ENCODE measurements around the gene PCDHB13.

Gene PCDHB13

GRCh38 chr5:141260458-141261237 is 46.9 kb downstream of the PCDHB13 start:
- Histone ChIP-seq H4K5ac (ENCODE audit: low read length) (no peak overlapping the region), H3K18ac (ENCODE audit: low read length) (no peak overlapping the region), H3K27me3 (ENCODE audit: insufficient read depth, low read length, poor library complexity) (no peaks in the 10 kb centered on the region), H2BK15ac (replicated peaks; ENCODE audit: low read depth) (no peak overlapping the region), H3K79me2 (ENCODE audit: control insufficient read depth, insufficient read depth, low read length) (no peaks in the 10 kb centered on the region), H3K79me1 (ENCODE audit: low read length) (no peaks in the 10 kb centered on the region), H2BK120ac (ENCODE audit: low read depth, low read length) (no peak overlapping the region), H3K4me2 (ENCODE audit: low read length) (no peak overlapping the region), H3K56ac (ENCODE audit: low read length) (no peak overlapping the region), H3K4ac (ENCODE audit: low read depth, low read length) (no peak overlapping the region), H3K4me1 (ENCODE audit: control insufficient read depth, low read depth, low read length) (no peaks in the 10 kb centered on the region), H4K8ac (ENCODE audit: low read depth, low read length) (no peak overlapping the region), H3K27ac (ENCODE audit: low read depth, low read length) (no peak overlapping the region), H2BK5ac (ENCODE audit: low read length) (no peak overlapping the region), H2AK5ac (ENCODE audit: low read length) (no peak overlapping the region), H3K9ac (ENCODE audit: low read length) (no peak overlapping the region), H3K36me3 (ENCODE audit: control insufficient read depth, insufficient read depth, low read length) (no peaks in the 10 kb centered on the region), H3K23ac (ENCODE audit: low read length) (no peak overlapping the region), H3K4me3 (ENCODE audit: low read length) (no peak overlapping the region)
- DNase-seq, result peak; percentile 27
- no CpG with 5 or more reads among the region's 5 CpGs for WGBS (ENCODE audit: extremely low coverage, insufficient coverage, low lambda C conversion rate)

GRCh38 chr5:141261238-141261546 is 47.5 kb downstream of the PCDHB13 start:
- no peaks in the 10 kb centered on the region for H3K79me1 ChIP-seq (ENCODE audit: low read length)
- no peak for DNase-seq
- no peak overlapping the region for H2AK5ac ChIP-seq (ENCODE audit: low read length)
- H3K27me3 ChIP-seq (ENCODE audit: insufficient read depth, low read length, poor library complexity), result no peaks in the 10 kb centered on the region
- no peak overlapping the region for H3K23ac ChIP-seq (ENCODE audit: low read length)
- H3K4ac ChIP-seq (ENCODE audit: low read depth, low read length), result no peak overlapping the region
- no peak overlapping the region for H4K8ac ChIP-seq (ENCODE audit: low read depth, low read length)
- no peak overlapping the region for H3K4me3 ChIP-seq (ENCODE audit: low read length)
- H3K4me1 ChIP-seq (ENCODE audit: control insufficient read depth, low read depth, low read length), result no peaks in the 10 kb centered on the region
- H2BK15ac ChIP-seq (replicated peaks; ENCODE audit: low read depth), result no peak overlapping the region
- no peaks in the 10 kb centered on the region for H3K79me2 ChIP-seq (ENCODE audit: control insufficient read depth, insufficient read depth, low read length)
- no peak overlapping the region for H3K27ac ChIP-seq (ENCODE audit: low read depth, low read length)
- no peak overlapping the region for H2BK5ac ChIP-seq (ENCODE audit: low read length)
- H3K56ac ChIP-seq (ENCODE audit: low read length), result no peak overlapping the region
- no peak overlapping the region for H3K18ac ChIP-seq (ENCODE audit: low read length)
- no peaks in the 10 kb centered on the region for H3K36me3 ChIP-seq (ENCODE audit: control insufficient read depth, insufficient read depth, low read length)
- H2BK120ac ChIP-seq (ENCODE audit: low read depth, low read length), result no peak overlapping the region
- H4K5ac ChIP-seq (ENCODE audit: low read length), result no peak overlapping the region
- no peak overlapping the region for H3K4me2 ChIP-seq (ENCODE audit: low read length)
- WGBS (ENCODE audit: extremely low coverage, insufficient coverage, low lambda C conversion rate), result no CpG with 5 or more reads among the region's 1 CpG
- H3K9ac ChIP-seq (ENCODE audit: low read length), result no peak overlapping the region
